ENCODE measurements around the gene ARL17B.
"Not testable (repeated sequence)": the region's sequence is repeated elsewhere in the genome, so short reads cannot be mapped to it uniquely, and the experiment has no call there.

The ARL17B gene

GRCh38 chr17:46287587-46287986, 74.0 kb downstream of the ARL17B start:
- not testable (repeated sequence) for DNase-seq

GRCh38 chr17:46286764-46287221, 74.8 kb downstream of the ARL17B start:
- peak; percentile 69 to 77 for DNase-seq

- not testable (repeated sequence) for DNase-seq
Measured at GRCh38 chr17:46285500-46285899, 76.1 kb downstream of the ARL17B start.

- not testable (repeated sequence) for DNase-seq
Measured at GRCh38 chr17:46284467-46284866, 77.1 kb downstream of the ARL17B start.

GRCh38 chr17:46282635-46283034, 78.9 kb downstream of the ARL17B start:
- not testable (repeated sequence) for DNase-seq

- DNase-seq = not testable (repeated sequence)
Measured at GRCh38 chr17:46281336-46281735, 80.2 kb downstream of the ARL17B start.

- DNase-seq = not testable (repeated sequence)
Measured at GRCh38 chr17:46276728-46277479, 84.7 kb downstream of the ARL17B start.

- peak in 1 of 2 donors; percentile 1 for DNase-seq
Measured at GRCh38 chr17:46274238-46274637, 87.3 kb downstream of the ARL17B start.

GRCh38 chr17:46273541-46274236, 87.9 kb downstream of the ARL17B start:
- peak in 1 of 2 donors; percentile 2 for DNase-seq

- DNase-seq = no peak
Measured at GRCh38 chr17:46270032-46270431, 91.5 kb downstream of the ARL17B start.

GRCh38 chr17:46266656-46267544, 94.7 kb downstream of the ARL17B start:
- peak; percentile 83 to 96 for DNase-seq

GRCh38 chr17:46266063-46266655, 95.4 kb downstream of the ARL17B start:
- DNase-seq = peak in 1 of 2 donors; percentile 25

GRCh38 chr17:46264456-46265198, 96.9 kb downstream of the ARL17B start:
- peak in 1 of 2 donors; percentile 2 for DNase-seq

- no peak for DNase-seq
Measured at GRCh38 chr17:46262271-46262670, 99.3 kb downstream of the ARL17B start.

GRCh38 chr17:46259845-46260661, 101.5 kb downstream of the ARL17B start:
- not testable (repeated sequence) for DNase-seq

GRCh38 chr17:46256369-46256768, 105.2 kb downstream of the ARL17B start:
- not testable (repeated sequence) for DNase-seq

GRCh38 chr17:46254215-46254614, 107.4 kb downstream of the ARL17B start:
- not testable (repeated sequence) for DNase-seq

GRCh38 chr17:46253722-46254121, 107.8 kb downstream of the ARL17B start:
- DNase-seq = peak; percentile 51 to 76

GRCh38 chr17:46252804-46253203, 108.8 kb downstream of the ARL17B start:
- DNase-seq = not testable (repeated sequence)

- DNase-seq = not testable (repeated sequence)
Measured at GRCh38 chr17:46249153-46249552, 112.4 kb downstream of the ARL17B start.
